Activated CD4-positive, alpha-beta T cell treated with anti-CD3 and anti-CD28 coated beads for 36 hours (primary cell): ENCODE results near the gene GRAMD1B. TPM values are rescaled to one million over a fixed set of nuclear protein-coding genes. Genes with fewer than 3 reads are reported as not detected.

ENCODE experiments used
- ATAC-seq: fragments of 200-7000 bp; cut with Tn5 transposase; one replicate; pipeline ENCODE4 v1.10.0; 2021; ENCODE audit warnings: mild to moderate bottlenecking, moderate library complexity
- CTCF ChIA-PET: fragments of 350-600 bp; sonication (Branson Sonifier 250); formaldehyde crosslinking; loops from one replicate; lab custom pipeline; 2021; ENCODE audit warnings: antibody characterized with exemption; lab: Charles Lee
- POLR2A ChIA-PET: fragments of 350-600 bp; sonication (Branson Sonifier 250); formaldehyde crosslinking; loops from one replicate; lab custom pipeline; 2021; ENCODE audit warnings: antibody characterized with exemption, inconsistent platforms; lab: Charles Lee
- DNase-seq: peaks from one replicate; pipeline ENCODE4 v3.0.0-alpha.2; 2020
- H3K27ac Mint-ChIP-seq: one replicate; pipeline ENCODE4 v1.8.0; 2021; ENCODE audit warnings: mixed read lengths
- H3K27me3 Mint-ChIP-seq: one replicate; pipeline ENCODE4 v1.8.0; 2021; ENCODE audit warnings: mixed read lengths
- H3K36me3 Mint-ChIP-seq: one replicate; pipeline ENCODE4 v1.8.0; 2021; ENCODE audit warnings: low read depth, mixed read lengths
- H3K4me1 Mint-ChIP-seq: one replicate; pipeline ENCODE4 v1.8.0; 2021; ENCODE audit warnings: mixed read lengths
- H3K4me3 Mint-ChIP-seq: one replicate; pipeline ENCODE4 v1.8.0; 2021; ENCODE audit warnings: mild to moderate bottlenecking, moderate library complexity, mixed read lengths
- H3K9me3 Mint-ChIP-seq: one replicate; pipeline ENCODE4 v1.8.0; 2021; ENCODE audit warnings: low read depth, mixed read lengths
- intact Hi-C, 2 experiments: fragments of 100-400 bp; cut with DNase I in 1 of 2; cut with micrococcal nuclease in 1 of 2; formaldehyde crosslinking; loops; one replicate each; pipeline versions ENCODE4 v1.14.2 to v1.15.1; 2022 to 2024; cut with DNase I, micrococcal nuclease
- total RNA-seq, 2 experiments: library from RNA; stranded (reverse); gene quantifications; one replicate each; pipeline ENCODE4 v1.2.3, GENCODE V29; 2021

The GRAMD1B gene
- total RNA-seq, 2 experiments from 2014 or later, result 38.6 to 45.7 TPM

- POLR2A ChIA-PET, result no interaction called here
- Mint-ChIP-seq H3K4me1 (peaks cover 23% of the 10 kb centered on the region), H3K9me3 (no peaks in the 10 kb centered on the region), H3K36me3 (no peaks in the 10 kb centered on the region), H3K4me3 (no peak overlapping the region), H3K27ac (no peak overlapping the region), H3K27me3 (peaks cover 5% of the 10 kb centered on the region)
- DNase-seq (no peak), ATAC-seq (no peak)
- CTCF ChIA-PET, result interaction anchor here (1.6 to 3.6 kb wide), 2 partner anchors 52 to 69 kb away, joined by 3 to 83 read pairs; no protein-coding TSS in a partner anchor
- intact Hi-C loops, result loop anchor here in 1 of 2 experiments (10.0 kb wide), 1 partner anchor 145 kb away; no protein-coding TSS in a partner anchor
Observed at GRCh38 chr11:123409456-123410217, 20.4 kb upstream of the GRAMD1B start.

DNA sequence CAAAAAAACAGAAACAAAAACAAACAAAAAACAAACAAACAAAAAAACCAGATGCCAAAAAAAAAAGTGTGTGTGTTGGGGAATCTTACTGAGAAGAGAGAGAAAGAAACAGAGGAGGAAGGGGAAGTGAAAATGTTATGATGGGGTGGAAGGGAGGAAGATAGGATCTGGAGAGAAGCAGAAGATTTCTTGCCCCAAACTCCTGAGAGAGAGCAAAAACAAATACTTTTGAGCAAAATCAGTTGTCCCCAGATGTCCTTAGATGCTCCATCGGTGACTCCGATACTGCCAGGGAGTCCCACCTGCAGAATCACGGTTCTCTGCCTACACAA, 19.9 kb upstream of the GRAMD1B start:
- ChIA-PET POLR2A (no interaction called here), CTCF (interaction anchor here (1.6 kb wide), 1 partner anchor 53 kb away, joined by 3 read pairs; no protein-coding TSS in a partner anchor)

DNA sequence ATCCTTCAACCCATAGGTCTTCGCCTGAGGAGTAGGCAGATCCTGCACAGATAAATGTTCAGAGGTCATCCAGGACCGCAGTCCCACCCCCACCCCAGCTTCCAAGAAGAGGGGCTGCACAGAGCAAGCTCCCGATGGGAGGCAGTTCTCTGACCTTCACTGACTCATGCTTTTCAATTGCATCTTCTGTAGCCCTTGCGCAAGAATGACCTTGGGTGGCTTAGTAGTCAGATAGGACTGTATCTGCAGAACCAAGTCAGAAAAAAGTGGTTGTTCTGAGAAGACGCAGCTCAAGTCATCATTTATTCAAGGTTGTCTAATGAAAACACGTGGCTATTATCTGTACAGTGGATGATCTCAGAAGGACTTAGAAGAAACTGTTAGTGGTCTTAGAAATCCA, 16.4 kb upstream of the GRAMD1B start:
- H3K4me3 Mint-ChIP-seq, result no peak overlapping the region
- no peaks in the 10 kb centered on the region for H3K4me1 Mint-ChIP-seq
- CTCF ChIA-PET, result interaction anchor here (0.6 to 0.7 kb wide), 2 partner anchors 96 to 350 kb away, joined by 3 read pairs; no protein-coding TSS in a partner anchor
- intact Hi-C loops, result no loop called here
- DNase-seq, result no peak
- no peaks in the 10 kb centered on the region for H3K36me3 Mint-ChIP-seq
- peaks cover under 1% of the 10 kb centered on the region for H3K27me3 Mint-ChIP-seq
- POLR2A ChIA-PET, result no interaction called here
- H3K27ac Mint-ChIP-seq, result no peak overlapping the region
- H3K9me3 Mint-ChIP-seq, result no peaks in the 10 kb centered on the region
- ATAC-seq, result no peak

More for the DNA sequence above, 19.9 kb upstream of the GRAMD1B start:
- Mint-ChIP-seq H3K27me3 (peaks cover 3% of the 10 kb centered on the region), H3K4me1 (peaks cover 20% of the 10 kb centered on the region), H3K36me3 (no peaks in the 10 kb centered on the region), H3K9me3 (no peaks in the 10 kb centered on the region), H3K4me3 (no peak overlapping the region), H3K27ac (no peak overlapping the region)
- ATAC-seq (no peak), DNase-seq (no peak)
- intact Hi-C loops, result no loop called here

DNA sequence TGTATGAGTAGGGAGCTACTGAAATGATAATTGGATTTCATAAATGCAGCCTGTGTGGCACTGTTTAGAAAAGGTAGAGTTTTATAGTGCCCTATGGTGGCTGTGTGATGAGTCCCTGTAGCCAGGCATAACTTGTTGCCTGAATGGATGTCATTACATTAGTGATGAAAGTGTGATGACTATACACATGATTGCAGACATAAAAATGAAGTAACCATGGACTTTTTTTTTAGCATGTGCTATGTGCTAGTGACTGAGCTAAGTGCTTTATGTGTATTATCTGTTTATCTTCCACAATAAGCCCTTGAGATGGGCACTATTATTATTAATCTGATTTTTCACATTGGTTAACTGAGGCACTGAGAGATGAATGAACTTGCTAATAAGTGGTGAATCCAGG, 13.5 kb upstream of the GRAMD1B start:
- Mint-ChIP-seq H3K36me3 (no peaks in the 10 kb centered on the region), H3K27me3 (peaks cover 2% of the 10 kb centered on the region), H3K9me3 (no peaks in the 10 kb centered on the region), H3K4me3 (no peak overlapping the region), H3K27ac (no peak overlapping the region), H3K4me1 (no peaks in the 10 kb centered on the region)
- ChIA-PET CTCF (interaction anchor here (0.7 to 3.3 kb wide), 4 partner anchors 9 to 394 kb away, joined by 3 to 21 read pairs (median 4); no protein-coding TSS in a partner anchor), POLR2A (interaction anchor here (0.7 kb wide), 1 partner anchor 28 kb away, joined by 4 read pairs; no protein-coding TSS in a partner anchor)
- no peak for ATAC-seq
- DNase-seq, result no peak
- intact Hi-C loops, result no loop called here

DNA sequence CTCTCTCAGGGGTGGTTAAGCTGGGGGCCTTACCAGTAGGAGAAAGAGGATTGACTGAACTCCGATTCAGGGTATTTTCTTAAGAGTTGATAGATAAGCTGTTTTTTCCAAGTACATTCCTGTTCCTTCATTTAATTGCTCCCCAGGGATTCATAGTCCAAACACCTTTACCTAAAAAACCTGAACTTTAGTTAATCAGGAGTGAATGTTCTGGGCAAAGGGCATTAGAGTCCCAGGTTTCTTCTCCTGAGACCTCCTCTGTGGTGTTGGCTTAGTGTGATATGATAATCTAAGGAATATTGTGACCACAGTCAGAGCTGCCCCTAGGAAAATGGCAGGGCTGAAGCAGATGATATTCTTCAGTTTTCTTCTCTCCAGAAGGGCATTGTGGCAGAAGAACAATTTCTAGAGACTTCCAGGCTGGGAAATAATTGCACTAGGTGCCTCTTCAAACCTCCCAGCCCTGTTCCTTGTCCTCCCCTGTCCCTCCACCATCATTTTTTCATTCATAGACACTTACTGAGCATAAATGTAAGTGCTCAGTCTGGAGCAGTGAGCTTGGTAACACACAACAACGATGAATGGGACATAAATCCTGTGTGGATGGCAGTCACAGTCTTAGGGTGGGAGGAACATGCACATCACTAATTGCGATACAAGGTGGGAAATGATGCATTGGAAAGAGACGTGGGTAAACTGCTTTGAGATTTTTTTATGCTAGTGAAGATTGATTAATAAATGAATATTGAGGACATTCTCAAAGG, 11.5 kb upstream of the GRAMD1B start:
- POLR2A ChIA-PET, result no interaction called here
- ATAC-seq (no peak), DNase-seq (no peak)
- Mint-ChIP-seq H3K9me3 (no peaks in the 10 kb centered on the region), H3K4me3 (no peak overlapping the region), H3K36me3 (no peaks in the 10 kb centered on the region), H3K4me1 (no peaks in the 10 kb centered on the region), H3K27ac (no peak overlapping the region), H3K27me3 (peaks cover 8% of the 10 kb centered on the region)
- intact Hi-C loops, result no loop called here
- CTCF ChIA-PET, result interaction anchor here (1.0 to 3.3 kb wide), 2 partner anchors 11 kb away, joined by 3 to 21 read pairs; no protein-coding TSS in a partner anchor

- ChIA-PET CTCF (interaction anchor here (0.7 to 0.8 kb wide), 2 partner anchors 41 to 47 kb away, joined by 3 to 4 read pairs; no protein-coding TSS in a partner anchor), POLR2A (no interaction called here)
- Mint-ChIP-seq H3K9me3 (no peaks in the 10 kb centered on the region), H3K36me3 (no peaks in the 10 kb centered on the region), H3K4me1 (no peaks in the 10 kb centered on the region), H3K27me3 (peaks cover 16% of the 10 kb centered on the region), H3K27ac (no peak overlapping the region), H3K4me3 (no peak overlapping the region)
- DNase-seq, result no peak
- intact Hi-C loops, result no loop called here
- ATAC-seq, result no peak
Observed at GRCh38 chr11:123419731-123420452, 10.2 kb upstream of the GRAMD1B start.

GRCh38 chr11:123421589-123421988, 8.5 kb upstream of the GRAMD1B start:
- Mint-ChIP-seq H3K4me3 (no peak overlapping the region), H3K9me3 (no peaks in the 10 kb centered on the region), H3K36me3 (no peaks in the 10 kb centered on the region), H3K27me3 (peaks cover 16% of the 10 kb centered on the region), H3K27ac (no peak overlapping the region), H3K4me1 (peaks cover 2% of the 10 kb centered on the region)
- ChIA-PET POLR2A (no interaction called here), CTCF (interaction anchor here (0.6 to 1.1 kb wide), 3 partner anchors 10 to 135 kb away, joined by 3 to 4 read pairs (median 3); no protein-coding TSS in a partner anchor)
- DNase-seq (no peak), ATAC-seq (no peak)
- intact Hi-C loops, result no loop called here

DNA sequence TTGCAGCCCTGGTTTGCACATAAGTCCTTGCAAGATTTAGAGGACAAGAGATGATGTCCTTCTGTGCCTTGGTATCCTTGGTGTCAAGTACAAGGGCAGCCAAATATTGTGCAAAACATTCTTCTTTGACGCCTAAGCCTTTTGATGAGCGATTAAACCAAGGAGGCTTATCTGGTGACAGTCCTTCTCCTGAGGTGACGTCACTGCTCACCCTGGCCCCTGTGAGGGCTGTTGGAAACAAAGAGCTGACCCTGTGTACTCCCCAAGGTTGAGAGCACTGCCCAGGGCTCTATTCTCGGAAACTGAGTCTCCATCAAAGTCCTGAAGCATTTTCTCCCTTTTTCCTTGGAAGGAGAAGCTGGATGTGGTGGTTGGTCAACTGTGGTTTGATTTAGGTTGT, 4.7 kb upstream of the GRAMD1B start:
- intact Hi-C loops, result no loop called here
- ATAC-seq (no peak), DNase-seq (no peak)
- ChIA-PET CTCF (interaction anchor here (1.0 to 3.6 kb wide), 5 partner anchors 9 to 18 kb away, joined by 3 to 18 read pairs (median 3); no protein-coding TSS in a partner anchor), POLR2A (no interaction called here)
- Mint-ChIP-seq H3K27ac (no peak overlapping the region), H3K4me3 (no peak overlapping the region), H3K36me3 (peaks cover 3% of the 10 kb centered on the region), H3K4me1 (peaks cover 14% of the 10 kb centered on the region), H3K27me3 (peaks cover 14% of the 10 kb centered on the region), H3K9me3 (no peaks in the 10 kb centered on the region)

DNA sequence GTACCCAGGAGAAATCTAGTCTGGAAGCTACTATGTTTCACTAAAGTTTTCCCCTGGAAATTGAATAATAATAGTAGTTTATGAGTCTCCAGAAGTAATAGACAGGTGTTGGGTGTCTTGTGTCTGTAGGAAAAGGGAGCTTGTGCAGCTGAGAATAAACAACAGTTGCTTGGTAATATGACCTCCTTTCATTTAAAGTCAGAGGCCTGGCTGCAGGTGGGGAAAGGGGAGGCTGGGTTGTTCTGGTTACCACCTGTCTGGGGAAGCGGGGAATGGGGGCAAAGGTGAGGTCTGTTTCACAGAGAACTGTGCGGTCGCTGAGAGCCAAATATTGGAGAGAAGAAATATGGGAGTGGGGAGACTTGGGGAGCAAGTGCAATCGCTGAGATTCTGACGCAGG, 3.3 kb upstream of the GRAMD1B start:
- Mint-ChIP-seq H3K27me3 (peaks cover 14% of the 10 kb centered on the region), H3K4me1 (peaks cover 18% of the 10 kb centered on the region), H3K9me3 (no peaks in the 10 kb centered on the region), H3K4me3 (no peak overlapping the region), H3K27ac (no peak overlapping the region), H3K36me3 (peaks cover 5% of the 10 kb centered on the region)
- ChIA-PET CTCF (interaction anchor here (0.8 to 3.6 kb wide), 5 partner anchors 10 to 119 kb away, joined by 3 to 18 read pairs (median 4); no protein-coding TSS in a partner anchor), POLR2A (no interaction called here)
- intact Hi-C loops, result no loop called here
- no peak for DNase-seq
- ATAC-seq, result no peak

DNA sequence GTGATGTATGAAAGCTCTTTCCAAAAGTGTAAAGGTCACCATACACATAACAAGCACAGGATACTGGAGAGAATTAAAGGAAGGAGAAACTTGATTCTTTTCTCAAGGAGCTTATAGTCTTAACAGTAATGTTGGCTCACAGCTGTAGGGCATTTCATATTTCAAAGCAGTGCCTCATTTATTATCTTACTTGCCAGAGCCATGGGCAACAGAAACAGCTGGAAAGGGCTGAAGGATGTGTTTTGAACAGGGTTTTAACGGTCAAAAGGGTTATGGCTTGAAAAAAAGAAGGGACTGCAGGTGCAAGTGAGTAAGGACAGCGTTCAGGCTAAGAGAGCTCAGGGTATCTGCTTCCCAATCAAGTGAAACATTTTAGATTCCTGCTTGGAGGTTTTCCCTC, 2.7 kb upstream of the GRAMD1B start:
- H3K9me3 Mint-ChIP-seq, result no peaks in the 10 kb centered on the region
- peaks cover 14% of the 10 kb centered on the region for H3K27me3 Mint-ChIP-seq
- CTCF ChIA-PET, result interaction anchor here (0.8 to 3.6 kb wide), 5 partner anchors 10 to 119 kb away, joined by 3 to 18 read pairs (median 4); no protein-coding TSS in a partner anchor
- POLR2A ChIA-PET, result no interaction called here
- ATAC-seq (no peak), DNase-seq (no peak)
- peaks cover 9% of the 10 kb centered on the region for H3K36me3 Mint-ChIP-seq
- H3K4me3 Mint-ChIP-seq, result no peak overlapping the region
- peaks cover 24% of the 10 kb centered on the region for H3K4me1 Mint-ChIP-seq
- intact Hi-C loops, result no loop called here
- no peak overlapping the region for H3K27ac Mint-ChIP-seq
